AG04449 (cell line): ENCODE measurements around the gene SIGLEC14.

Experiments
- CTCF ChIA-PET: fragments of 350-600 bp; formaldehyde crosslinking; extraction: SDS; loops from one replicate; lab custom pipeline; 2021; ENCODE audit warnings: antibody characterized with exemption; lab: Yijun Ruan, JAX
- POLR2A ChIA-PET: fragments of 400-600, 350-600 bp; formaldehyde crosslinking; extraction: SDS; loops from one replicate; lab custom pipeline; 2020; ENCODE audit warnings: antibody characterized with exemption, inconsistent platforms; lab: Yijun Ruan, JAX
- DNase-seq: peaks from one replicate; pipeline ENCODE4 v3.0.0-alpha.2; 2010; ENCODE audit warnings: low read depth, low spot score
- H3K4me3 ChIP-seq: 2 replicates; pipeline ENCODE4 v1.5.1; 2011; ENCODE audit warnings: low read depth, mild to moderate bottlenecking, control low read depth, low read length
- TF ChIP-seq, protein P1 (sequence below): IDR thresholded peaks from one replicate; pipeline ENCODE4 v1.5.1; 2011; ENCODE audit warnings: mild to moderate bottlenecking, moderate library complexity, low read length, control low read depth, inconsistent platforms; ENCODE audit not compliant: insufficient read depth; ENCODE audit errors: missing control alignments

SIGLEC14 gene

DNA sequence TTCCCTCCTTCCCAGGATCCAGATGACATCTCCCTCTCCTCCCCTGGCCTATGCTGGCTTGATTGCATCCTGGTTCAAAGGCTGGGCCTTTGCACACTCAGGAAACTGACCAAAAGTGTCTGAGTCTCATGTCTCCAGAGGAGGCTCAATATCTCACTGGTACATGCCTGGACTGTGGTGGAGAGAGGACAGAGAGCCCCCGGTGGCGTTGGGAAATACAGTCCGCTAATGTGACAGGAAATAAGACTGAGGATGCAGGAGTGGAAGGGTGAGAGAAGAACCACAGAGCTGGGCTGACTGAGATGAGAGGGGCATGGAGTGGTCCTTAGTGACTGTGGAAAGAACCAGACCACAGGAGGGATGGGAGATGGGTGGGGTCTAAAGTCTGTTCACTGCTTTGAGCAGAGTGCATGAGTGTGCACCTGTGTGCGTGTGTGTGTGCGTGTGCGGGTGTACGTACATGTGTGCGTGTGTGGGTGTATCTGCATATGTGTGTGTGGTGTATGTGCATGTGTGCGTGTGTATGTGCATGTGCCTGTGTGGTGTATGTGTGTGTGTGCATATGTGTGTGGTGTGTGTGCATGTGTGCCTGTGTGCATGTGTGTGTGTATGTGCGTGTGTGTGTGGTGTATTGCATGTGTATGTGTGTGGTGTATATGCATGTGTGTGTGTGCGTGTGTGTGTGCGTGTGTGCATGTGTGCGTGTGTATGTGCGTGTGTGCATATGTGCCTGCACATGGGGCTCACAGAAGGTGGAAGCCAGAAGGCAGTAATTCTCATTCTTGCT lies 18.3 kb downstream of the SIGLEC14 start:
- ChIA-PET CTCF (interaction anchor here (1.4 kb wide), 1 partner anchor 33 kb away, joined by 4 read pairs; no protein-coding TSS in a partner anchor), POLR2A (no interaction called here)
- TF ChIP-seq, protein P1, sequence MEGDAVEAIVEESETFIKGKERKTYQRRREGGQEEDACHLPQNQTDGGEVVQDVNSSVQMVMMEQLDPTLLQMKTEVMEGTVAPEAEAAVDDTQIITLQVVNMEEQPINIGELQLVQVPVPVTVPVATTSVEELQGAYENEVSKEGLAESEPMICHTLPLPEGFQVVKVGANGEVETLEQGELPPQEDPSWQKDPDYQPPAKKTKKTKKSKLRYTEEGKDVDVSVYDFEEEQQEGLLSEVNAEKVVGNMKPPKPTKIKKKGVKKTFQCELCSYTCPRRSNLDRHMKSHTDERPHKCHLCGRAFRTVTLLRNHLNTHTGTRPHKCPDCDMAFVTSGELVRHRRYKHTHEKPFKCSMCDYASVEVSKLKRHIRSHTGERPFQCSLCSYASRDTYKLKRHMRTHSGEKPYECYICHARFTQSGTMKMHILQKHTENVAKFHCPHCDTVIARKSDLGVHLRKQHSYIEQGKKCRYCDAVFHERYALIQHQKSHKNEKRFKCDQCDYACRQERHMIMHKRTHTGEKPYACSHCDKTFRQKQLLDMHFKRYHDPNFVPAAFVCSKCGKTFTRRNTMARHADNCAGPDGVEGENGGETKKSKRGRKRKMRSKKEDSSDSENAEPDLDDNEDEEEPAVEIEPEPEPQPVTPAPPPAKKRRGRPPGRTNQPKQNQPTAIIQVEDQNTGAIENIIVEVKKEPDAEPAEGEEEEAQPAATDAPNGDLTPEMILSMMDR, result no peak
- no peak overlapping the region for H3K4me3 ChIP-seq
- no peak for DNase-seq

DNA sequence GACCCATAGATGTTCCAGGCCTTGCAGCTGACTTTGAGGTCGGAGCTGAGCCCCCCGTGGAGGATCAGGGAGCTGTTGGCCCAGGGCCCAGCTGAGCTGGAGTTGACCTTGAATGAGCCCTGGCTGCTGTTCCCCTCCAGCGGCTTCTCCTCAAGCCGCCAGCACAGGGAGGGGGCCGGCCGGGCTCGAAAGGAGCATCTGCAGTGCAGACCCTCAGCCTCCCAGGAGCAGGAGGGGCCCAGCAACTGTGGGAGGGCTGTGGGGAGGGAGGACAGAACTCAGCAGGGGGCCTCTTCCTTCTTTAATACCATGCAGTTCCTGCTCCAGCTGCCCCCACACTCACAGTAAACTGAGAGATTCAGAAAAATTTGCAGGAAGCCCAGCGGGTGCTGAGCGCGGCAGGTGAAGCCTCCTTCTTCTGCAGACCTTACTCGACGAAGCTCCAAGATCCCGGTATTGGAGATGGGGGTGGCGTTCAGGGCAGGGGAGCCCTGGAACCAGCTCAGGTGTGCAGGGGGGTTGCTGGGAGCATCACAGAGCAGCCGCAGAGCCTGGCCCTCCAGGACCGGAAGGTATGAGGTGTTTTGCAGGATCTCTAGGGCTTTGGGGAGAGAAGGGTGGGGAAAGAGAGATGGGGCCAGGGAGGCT lies 19.0 kb downstream of the SIGLEC14 start:
- TF ChIP-seq, protein P1, result no peak
- ChIA-PET CTCF (interaction anchor here (1.4 kb wide), 1 partner anchor 34 kb away, joined by 4 read pairs; no protein-coding TSS in a partner anchor), POLR2A (no interaction called here)
- H3K4me3 ChIP-seq, result no peak overlapping the region
- DNase-seq, result no peak

DNA sequence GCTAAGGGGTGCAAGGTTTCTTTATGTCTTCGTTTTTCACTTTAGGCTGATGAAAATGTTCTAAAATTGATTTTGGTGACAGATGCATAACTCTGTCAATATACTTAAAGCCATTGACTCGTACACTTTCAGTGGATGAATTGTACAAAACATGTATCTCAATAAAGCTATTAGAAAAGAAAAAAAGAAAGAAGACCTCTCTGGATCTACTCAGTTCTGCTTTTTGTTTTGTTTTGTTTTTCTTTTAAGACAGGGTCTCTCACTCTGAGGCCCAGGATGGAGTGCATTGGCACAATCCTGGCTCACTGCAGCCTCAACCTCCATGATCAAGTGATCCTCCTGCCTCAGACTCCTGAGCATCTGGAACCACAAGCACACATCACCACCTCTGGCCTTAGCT lies 19.9 kb downstream of the SIGLEC14 start:
- CTCF ChIA-PET, result interaction anchor here (1.4 kb wide), 1 partner anchor 34 kb away, joined by 4 read pairs; no protein-coding TSS in a partner anchor
- POLR2A ChIA-PET, result no interaction called here
- no peak for DNase-seq
- H3K4me3 ChIP-seq, result no peak overlapping the region
- TF ChIP-seq, protein P1, result no peak

DNA sequence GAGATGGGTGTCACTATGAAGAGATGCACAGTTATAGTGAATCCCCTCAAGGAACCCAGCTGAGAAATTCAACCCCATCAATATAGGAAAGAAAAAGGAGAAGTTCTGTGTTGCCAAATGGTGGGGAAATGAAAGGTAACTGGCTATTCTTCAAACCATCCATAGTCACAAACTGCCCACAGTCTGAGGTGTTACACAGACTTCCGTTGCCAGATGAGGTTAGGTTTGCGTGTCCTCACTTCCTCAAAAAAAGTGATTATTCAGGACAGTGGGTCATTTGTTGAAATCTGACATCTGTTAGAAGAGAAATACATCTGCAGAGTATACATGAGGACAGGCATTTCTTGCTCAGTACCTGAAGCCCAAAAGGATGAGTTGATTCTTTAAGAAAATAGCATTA lies 25.4 kb downstream of the SIGLEC14 start:
- DNase-seq, result no peak
- ChIA-PET CTCF (interaction anchor here (1.0 kb wide), 1 partner anchor 36 kb away, joined by 5 read pairs; no protein-coding TSS in a partner anchor), POLR2A (no interaction called here)
- no peak overlapping the region for H3K4me3 ChIP-seq
- TF ChIP-seq, protein P1, result no peak

DNA sequence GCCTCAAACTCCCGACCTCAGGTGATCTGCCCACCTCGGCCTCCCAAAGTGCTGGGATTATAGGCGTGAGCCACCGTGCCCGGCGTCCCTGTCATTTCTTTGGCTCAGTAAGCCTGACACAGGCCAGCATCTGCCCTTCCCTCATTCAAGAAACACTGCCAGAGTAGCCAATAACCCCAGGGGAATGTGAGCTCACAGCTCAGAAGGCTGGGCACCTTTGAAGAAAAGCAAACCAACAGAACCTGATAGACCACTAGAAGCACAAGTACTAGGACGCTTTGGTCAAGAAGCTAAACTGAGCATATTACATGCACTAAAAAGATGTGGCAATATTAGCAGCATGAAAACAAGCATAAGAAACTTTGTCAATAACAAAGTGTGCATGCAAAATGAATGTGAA lies 30.6 kb downstream of the SIGLEC14 start:
- POLR2A ChIA-PET, result no interaction called here
- no peak overlapping the region for H3K4me3 ChIP-seq
- DNase-seq, result no peak
- TF ChIP-seq, protein P1, result no peak
- CTCF ChIA-PET, result no interaction called here

DNA sequence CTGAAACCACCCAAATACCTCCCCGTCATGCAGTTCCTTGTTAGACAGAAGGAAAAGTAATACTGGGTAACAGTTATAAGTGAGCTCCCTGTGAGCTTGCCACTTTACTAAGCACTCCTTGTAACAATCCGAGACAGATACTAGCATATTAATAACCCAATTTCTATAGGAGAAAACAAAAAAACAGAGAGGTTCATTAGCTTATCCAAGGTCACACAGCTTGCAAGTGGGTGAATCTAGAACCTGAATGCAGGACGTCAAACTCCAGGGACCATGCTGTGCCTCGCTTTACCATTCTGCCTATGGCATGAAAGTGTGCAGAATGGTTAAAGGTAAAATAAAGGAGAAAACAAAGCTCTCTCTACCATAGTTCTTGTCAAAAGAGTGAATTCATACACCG lies 31.8 kb downstream of the SIGLEC14 start:
- DNase-seq, result no peak
- CTCF ChIA-PET, result interaction anchor here (1.2 kb wide), 1 partner anchor 15 kb away, joined by 4 read pairs; no protein-coding TSS in a partner anchor
- TF ChIP-seq, protein P1, result no peak
- H3K4me3 ChIP-seq, result no peak overlapping the region
- POLR2A ChIA-PET, result no interaction called here
